Ectodermal cell (in vitro differentiated cells): ENCODE results near the gene TMEM43.

ENCODE experiments used
- H3K27ac ChIP-seq: 2 replicates; pipeline ENCODE4 v1.7.0; 2013; ENCODE audit warnings: mild to moderate bottlenecking, low read depth, low read length; ENCODE audit not compliant: insufficient read depth, poor library complexity, severe bottlenecking
- H3K27me3 ChIP-seq: 2 replicates; pipeline ENCODE4 v1.7.0; 2013; ENCODE audit warnings: mild to moderate bottlenecking, low read length; ENCODE audit not compliant: insufficient read depth, control insufficient read depth, poor library complexity, severe bottlenecking
- H3K36me3 ChIP-seq: one replicate; pipeline ENCODE4 v1.7.0; 2013; ENCODE audit warnings: low read length; ENCODE audit not compliant: control insufficient read depth, insufficient read depth
- H3K4me1 ChIP-seq: one replicate; pipeline ENCODE4 v1.7.0; 2013; ENCODE audit warnings: low read length; ENCODE audit not compliant: control insufficient read depth, insufficient read depth
- H3K4me3 ChIP-seq: 2 replicates; pipeline ENCODE4 v1.7.0; 2013; ENCODE audit warnings: low read depth, low read length, control low read depth; ENCODE audit not compliant: insufficient read depth
- H3K9me3 ChIP-seq: 2 replicates; pipeline ENCODE4 v1.7.0; 2013; ENCODE audit warnings: mild to moderate bottlenecking, low read length, moderate library complexity; ENCODE audit not compliant: control insufficient read depth
- WGBS, 2 experiments: methylation state at CpG; one replicate each; pipeline ENCODE4 v1.1.7; 2013; ENCODE audit warnings: missing lambda C conversion rate in 2 of 2; 5-methylcytosine and 5-hydroxymethylcytosine counted together

Gene TMEM43

GRCh38 chr3:14144423-14145075 lies 19.7 kb downstream of the TMEM43 start:
- H3K27ac ChIP-seq: peak overlapping the region; percentile 78
- H3K27me3 ChIP-seq: no peaks in the 10 kb centered on the region
- no peaks in the 10 kb centered on the region for H3K4me1 ChIP-seq
- WGBS, 2 experiments: 70 to 82% methylated on average over 5 to 7 of the region's 7 CpGs
- H3K36me3 ChIP-seq: peaks cover 7% of the 10 kb centered on the region
- H3K4me3 ChIP-seq: no peak overlapping the region
- no peaks in the 10 kb centered on the region for H3K9me3 ChIP-seq

GRCh38 chr3:14145236-14145635 lies 20.4 kb downstream of the TMEM43 start:
- 95 to 96% methylated on average over 9 of the region's 9 CpGs for WGBS, 2 experiments
- Histone ChIP-seq H3K9me3 (no peaks in the 10 kb centered on the region), H3K4me1 (no peaks in the 10 kb centered on the region), H3K36me3 (peaks cover 11% of the 10 kb centered on the region), H3K27me3 (no peaks in the 10 kb centered on the region), H3K27ac (peak overlapping the region; percentile 78), H3K4me3 (no peak overlapping the region)

DNA sequence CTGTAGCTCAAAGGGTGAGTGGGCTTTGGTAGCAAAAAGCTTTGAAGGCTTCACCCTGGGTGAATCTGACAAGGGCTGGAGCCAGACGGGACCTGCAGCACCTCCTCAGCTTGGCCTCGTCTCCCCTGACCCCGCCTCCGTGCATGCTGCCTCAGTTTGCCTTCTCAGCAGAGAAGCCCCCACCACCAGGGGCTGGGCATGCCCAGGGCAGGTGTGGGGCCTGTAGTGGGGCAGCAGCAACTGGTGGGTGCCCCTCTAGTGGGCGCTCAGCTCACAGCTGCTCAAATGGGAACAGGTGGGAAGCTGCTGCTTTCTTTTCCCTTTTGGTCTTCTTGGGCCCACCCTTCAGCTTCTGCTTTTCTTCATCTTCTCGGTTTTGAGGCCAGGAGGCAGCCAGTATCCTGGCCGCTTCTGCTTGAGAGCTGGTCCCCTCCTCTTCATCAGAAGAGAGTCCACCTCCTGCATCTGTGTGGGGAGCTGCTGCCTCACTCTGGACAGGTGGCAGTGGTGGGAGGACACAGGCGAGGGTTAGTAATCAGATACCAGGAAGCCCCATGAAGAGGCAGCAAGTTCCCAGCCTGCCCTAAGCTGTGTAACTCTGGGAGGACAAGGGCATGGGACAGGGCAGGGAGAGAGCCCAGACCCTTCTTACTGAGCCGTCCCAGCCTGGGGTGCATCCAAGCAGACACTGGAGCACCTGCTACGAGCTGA lies 21.0 kb downstream of the TMEM43 start:
- Histone ChIP-seq H3K4me1 (no peaks in the 10 kb centered on the region), H3K4me3 (no peak overlapping the region), H3K27me3 (no peaks in the 10 kb centered on the region), H3K9me3 (no peaks in the 10 kb centered on the region), H3K36me3 (peaks cover 11% of the 10 kb centered on the region), H3K27ac (no peak overlapping the region)
- WGBS, 2 experiments: 93 to 94% methylated on average over 10 of the region's 10 CpGs

GRCh38 chr3:14146381-14147065 lies 21.7 kb downstream of the TMEM43 start:
- peaks cover 11% of the 10 kb centered on the region for H3K36me3 ChIP-seq
- no peaks in the 10 kb centered on the region for H3K4me1 ChIP-seq
- 94 to 95% methylated on average over 10 of the region's 10 CpGs for WGBS, 2 experiments
- no peaks in the 10 kb centered on the region for H3K9me3 ChIP-seq
- H3K27ac ChIP-seq: no peak overlapping the region
- H3K27me3 ChIP-seq: no peaks in the 10 kb centered on the region
- no peak overlapping the region for H3K4me3 ChIP-seq

GRCh38 chr3:14147066-14147435 lies 22.2 kb downstream of the TMEM43 start:
- no peak overlapping the region for H3K27ac ChIP-seq
- peaks cover 10% of the 10 kb centered on the region for H3K36me3 ChIP-seq
- no peak overlapping the region for H3K4me3 ChIP-seq
- H3K4me1 ChIP-seq: no peaks in the 10 kb centered on the region
- no peaks in the 10 kb centered on the region for H3K27me3 ChIP-seq
- no peaks in the 10 kb centered on the region for H3K9me3 ChIP-seq
- WGBS, 2 experiments: 90 to 94% methylated on average over 5 of the region's 5 CpGs

DNA sequence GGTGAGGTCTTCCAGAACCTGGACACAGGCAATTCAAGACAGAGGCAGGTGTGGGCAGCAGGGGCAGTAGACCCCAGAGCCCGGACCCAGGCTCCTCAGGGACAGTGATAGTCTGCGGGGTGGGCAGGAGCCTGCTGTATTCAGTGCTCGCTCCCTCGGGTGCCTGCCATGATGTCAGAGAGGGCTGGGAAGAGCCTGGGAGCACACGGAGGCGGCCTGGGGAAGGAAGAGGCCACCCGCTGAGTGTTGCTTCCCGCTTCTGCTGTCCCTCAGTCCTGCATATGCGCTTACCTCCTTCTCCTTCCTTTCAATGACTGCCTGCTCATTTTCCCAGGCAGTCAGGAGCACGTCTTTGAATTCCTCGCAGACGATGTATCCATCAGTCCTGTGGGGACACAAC lies 22.8 kb downstream of the TMEM43 start:
- no peak overlapping the region for H3K4me3 ChIP-seq
- H3K36me3 ChIP-seq: peaks cover 8% of the 10 kb centered on the region
- H3K9me3 ChIP-seq: no peaks in the 10 kb centered on the region
- 81 to 82% methylated on average over 12 of the region's 12 CpGs for WGBS, 2 experiments
- no peak overlapping the region for H3K27ac ChIP-seq
- no peaks in the 10 kb centered on the region for H3K4me1 ChIP-seq
- H3K27me3 ChIP-seq: no peaks in the 10 kb centered on the region

- peaks cover 8% of the 10 kb centered on the region for H3K36me3 ChIP-seq
- WGBS, 2 experiments: 77 to 80% methylated on average over 28 of the region's 28 CpGs
- no peaks in the 10 kb centered on the region for H3K9me3 ChIP-seq
- H3K4me1 ChIP-seq: no peaks in the 10 kb centered on the region
- no peaks in the 10 kb centered on the region for H3K27me3 ChIP-seq
- no peak overlapping the region for H3K27ac ChIP-seq
- no peak overlapping the region for H3K4me3 ChIP-seq
These were observed 23.5 kb downstream of the TMEM43 start for GRCh38 chr3:14148041-14148985.

GRCh38 chr3:14150078-14150477 lies 25.2 kb downstream of the TMEM43 start:
- H3K27me3 ChIP-seq: no peaks in the 10 kb centered on the region
- no peaks in the 10 kb centered on the region for H3K4me1 ChIP-seq
- peaks cover 8% of the 10 kb centered on the region for H3K36me3 ChIP-seq
- H3K4me3 ChIP-seq: no peak overlapping the region
- no peak overlapping the region for H3K27ac ChIP-seq
- H3K9me3 ChIP-seq: no peaks in the 10 kb centered on the region
- WGBS, 2 experiments: 96 to 97% methylated on average over 9 of the region's 9 CpGs

DNA sequence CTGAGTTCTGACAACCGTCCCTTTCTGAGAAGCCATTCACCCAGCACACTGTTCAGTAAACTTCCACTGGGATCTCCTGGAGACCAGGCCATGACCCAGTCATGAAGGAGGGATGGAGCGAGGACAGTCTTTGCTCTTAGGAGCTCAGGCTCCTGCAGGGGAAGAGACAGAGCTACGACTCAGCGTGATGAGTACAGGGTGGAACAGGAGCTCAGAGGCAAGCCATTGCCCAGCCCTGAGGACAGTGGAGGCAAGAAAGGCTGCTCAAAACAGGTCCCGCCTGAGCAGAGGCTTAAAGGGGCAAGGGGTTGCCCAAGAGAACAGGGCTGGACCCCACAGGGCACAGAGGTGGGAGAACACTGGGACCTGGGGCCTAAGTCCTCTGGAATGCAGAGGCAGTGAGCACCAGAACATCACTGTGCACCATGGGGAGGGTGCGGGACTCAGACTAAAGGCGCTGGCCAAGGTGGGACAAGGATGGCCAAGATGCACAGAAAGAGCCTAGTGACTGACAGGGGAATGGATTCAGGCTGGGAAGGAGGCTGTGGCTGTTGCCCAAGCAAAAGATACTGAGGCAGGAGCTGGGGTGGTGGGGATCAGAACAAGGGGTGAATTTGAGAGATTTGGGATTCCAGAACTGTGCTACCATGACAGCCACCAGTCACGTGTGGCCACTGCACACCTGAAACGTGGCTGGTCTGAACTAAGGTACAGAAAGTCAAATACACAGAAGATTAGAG lies 25.8 kb downstream of the TMEM43 start:
- no peaks in the 10 kb centered on the region for H3K9me3 ChIP-seq
- peaks cover 8% of the 10 kb centered on the region for H3K36me3 ChIP-seq
- no peak overlapping the region for H3K4me3 ChIP-seq

More for the DNA sequence above, 25.8 kb downstream of the TMEM43 start:
- WGBS, 2 experiments: 95% methylated on average over 9 of the region's 9 CpGs
- H3K27ac ChIP-seq: no peak overlapping the region
- no peaks in the 10 kb centered on the region for H3K27me3 ChIP-seq
- no peaks in the 10 kb centered on the region for H3K4me1 ChIP-seq
